GM19193 (cell line): Measurements from ENCODE around the gene TANGO2.

Experiments used
- POLR2A ChIP-seq: IDR thresholded peaks from 4 replicates; pipeline ENCODE4 v1.6.1; 2011; ENCODE audit not compliant: insufficient read depth, insufficient read length; ENCODE audit errors: extremely low read depth

The TANGO2 gene

DNA sequence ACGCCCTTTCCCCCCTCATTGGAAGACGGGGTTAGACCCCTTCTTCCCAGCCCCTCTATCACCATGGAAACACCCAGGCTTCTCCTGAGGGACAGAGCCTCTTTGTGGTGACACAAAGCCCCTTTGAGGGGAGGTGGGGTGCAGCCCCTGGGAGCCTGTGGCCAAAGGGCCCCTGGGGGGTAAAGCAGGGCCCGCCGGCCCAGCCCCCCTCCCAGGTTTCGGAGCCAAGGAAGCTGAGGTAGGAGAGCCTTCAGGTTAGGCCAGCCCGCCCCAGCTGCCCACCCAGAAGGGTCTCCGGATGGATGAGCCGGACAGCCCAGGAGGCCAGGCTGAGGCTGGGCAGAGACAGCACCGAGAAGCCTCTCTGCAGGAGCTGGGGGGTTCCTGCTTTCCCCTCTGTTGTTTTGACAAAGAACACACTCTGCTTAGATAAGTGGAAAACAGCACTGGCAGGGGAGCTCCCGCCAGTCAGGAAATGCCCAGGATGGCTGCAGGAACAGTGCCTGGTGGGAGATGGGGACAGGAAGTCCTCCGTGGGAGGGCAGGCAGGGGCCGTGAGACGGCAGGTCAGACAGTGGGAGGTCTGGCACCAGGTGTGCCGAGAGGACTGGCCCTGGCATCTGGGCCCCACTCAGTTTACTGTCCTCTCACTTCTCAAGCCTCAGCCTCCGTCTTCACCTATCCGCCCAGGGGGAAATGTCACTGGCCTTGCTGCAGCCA lies 22.5 kb upstream of the TANGO2 start:
- no peak for TF ChIP-seq POLR2A

DNA sequence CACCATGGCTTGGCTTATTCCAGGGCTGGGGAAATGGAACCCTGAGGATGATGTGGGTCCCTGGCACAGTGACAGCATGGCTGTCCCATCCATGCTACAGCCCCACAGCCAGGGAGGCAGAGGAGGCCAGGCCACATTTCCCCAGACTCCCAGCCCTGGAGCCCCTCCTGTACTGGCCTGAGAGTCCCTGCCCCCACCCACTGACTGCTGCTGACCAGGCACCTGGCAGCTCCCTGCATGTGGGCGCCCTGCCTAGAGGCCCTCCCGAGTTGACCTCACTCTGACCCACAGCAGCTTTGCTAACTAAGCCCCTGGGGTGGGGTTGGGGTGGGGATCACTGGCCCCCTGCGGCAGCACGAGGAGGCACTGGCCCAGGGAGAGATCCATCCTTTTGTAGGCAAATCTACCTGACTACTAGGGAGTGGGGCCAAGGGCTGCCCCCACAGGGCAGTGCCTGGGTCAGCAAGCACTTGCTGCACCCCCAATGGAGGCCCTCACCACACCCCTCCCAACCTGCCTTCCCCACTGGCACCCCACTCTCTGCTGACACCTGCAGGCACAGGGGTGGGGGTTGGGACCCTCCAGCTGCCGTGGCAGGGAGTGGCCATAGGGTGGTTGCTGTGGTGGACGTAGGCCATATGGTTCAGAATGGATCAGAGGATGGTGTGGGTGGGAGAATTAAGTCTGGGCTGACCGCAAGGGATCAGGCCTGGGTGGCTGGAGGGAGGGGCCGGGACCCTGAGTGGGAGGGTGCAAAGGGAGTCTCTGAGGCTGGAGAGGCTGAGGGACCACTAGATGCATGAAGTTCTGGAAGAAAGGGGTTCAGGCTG lies 21.7 kb upstream of the TANGO2 start:
- no peak for TF ChIP-seq POLR2A

DNA sequence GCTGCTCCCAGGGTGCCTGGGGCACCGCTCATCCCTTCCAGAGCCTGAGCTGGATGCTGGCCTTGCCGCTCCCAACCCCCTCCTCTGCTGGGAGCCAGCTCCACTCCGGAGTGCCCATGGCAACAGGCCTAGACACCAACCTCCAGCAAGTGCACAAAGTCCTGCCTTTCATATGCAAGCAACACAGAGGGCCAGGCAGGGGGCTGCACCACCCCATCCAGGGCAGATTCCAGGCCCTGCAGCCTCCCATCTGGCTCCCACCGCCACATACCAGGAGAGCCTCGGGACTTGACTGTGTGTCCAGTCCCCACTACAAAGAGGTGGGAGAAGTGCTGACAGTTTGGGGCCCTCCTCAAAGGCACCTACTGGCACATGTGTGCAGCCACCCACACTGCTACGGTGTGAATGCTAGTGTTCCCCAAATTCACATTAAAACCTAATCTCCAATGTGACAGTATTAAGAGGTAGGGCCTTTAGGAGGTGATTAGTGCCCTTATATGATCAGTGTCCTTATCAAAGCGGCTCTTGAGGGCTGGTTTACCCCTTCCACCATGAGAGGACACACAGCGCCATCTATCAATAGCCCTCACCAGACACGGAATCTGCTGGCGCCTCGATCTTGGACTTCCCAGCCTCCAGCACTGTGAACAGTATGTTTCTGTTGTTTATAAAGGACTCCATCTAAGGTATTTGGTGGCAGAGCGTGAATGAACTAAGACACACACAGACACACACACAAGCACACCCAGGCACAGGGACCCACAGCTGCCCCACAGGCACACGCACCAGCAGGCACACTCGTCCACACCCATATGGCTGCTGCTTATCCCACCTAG lies 20.4 kb upstream of the TANGO2 start:
- TF ChIP-seq POLR2A = no peak

DNA sequence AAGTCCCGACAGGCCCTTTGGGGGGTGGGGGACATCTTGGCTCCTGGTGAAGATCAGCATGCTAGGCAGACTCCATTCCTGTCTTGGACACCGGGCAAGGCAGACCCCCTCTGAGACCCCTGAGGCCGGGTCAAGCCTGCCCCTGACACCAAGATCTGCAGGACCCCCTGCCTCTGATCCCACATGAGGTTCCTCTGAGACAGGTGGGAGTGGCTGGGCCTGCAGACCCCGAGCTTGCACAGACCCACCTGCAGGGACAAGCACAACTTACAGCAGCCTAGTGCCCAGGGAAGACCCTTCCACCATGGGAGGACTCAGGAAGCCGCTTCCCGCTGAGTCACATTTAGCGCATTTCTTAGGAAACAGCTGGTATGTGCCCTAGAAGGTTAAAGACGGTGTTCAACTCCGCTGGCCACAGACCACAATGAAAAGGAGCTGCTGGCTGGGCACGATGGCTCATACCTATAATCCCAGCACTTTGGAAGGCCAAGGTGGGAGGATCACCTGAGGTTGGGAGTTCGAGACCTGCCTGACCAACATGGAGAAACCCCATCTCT lies 19.8 kb upstream of the TANGO2 start:
- no peak for TF ChIP-seq POLR2A

DNA sequence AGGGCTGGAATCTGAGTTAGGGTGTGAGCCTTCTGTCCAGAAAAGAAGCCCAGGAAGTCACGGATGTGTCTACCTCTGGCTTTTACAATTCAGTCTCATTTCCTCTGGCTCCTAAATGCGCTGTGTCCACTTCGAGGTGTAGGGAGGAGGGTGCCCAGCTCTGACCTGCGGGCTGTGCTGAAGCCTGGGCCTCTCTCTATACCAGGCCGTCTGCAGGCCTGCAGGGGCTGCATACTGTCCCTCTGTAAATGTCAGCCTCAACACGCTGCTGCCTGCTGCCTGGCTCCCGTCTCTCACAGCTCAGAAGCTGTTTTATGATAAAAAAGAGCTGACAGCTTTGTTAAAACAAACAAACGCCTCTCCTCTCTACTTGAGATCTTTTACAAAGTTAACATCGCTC lies 18.8 kb upstream of the TANGO2 start:
- no peak for TF ChIP-seq POLR2A

DNA sequence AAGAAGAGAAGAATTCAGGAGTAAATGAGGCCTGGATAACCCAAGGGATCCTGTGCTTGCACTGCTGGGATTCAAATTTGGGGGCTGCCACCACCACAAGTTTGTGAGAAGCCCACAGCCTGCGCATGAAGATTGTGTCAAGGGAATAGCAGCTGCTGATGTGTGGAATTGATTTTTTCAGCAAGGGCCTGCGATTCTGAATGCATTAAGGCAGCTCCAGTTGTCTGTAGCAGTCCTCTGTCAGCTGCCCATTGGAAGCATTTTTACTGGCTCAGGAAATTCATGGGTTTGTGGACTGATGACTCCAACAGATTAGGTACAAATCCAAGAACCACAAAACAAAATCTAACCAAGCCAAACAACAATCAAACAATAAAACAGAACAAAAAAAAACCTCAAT lies 18.3 kb upstream of the TANGO2 start:
- no peak for TF ChIP-seq POLR2A

DNA sequence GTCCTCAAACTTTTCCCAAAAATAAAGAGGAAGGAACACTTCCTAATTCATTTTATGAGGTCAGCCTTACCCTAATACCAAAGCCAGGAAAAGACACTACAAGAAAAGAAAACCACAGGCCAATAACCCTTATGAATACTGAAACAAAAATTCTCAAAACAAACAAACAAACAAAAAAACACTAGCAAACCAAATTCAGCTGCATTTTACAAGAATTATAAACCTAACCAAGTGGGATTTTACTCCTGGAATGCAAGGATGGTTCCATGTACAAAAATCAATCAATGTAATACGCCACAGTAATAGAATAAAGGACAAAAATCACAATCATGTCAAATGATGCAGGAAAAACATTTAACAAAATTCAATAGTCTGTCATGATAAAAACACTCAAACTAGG lies 17.6 kb upstream of the TANGO2 start:
- no peak for TF ChIP-seq POLR2A

DNA sequence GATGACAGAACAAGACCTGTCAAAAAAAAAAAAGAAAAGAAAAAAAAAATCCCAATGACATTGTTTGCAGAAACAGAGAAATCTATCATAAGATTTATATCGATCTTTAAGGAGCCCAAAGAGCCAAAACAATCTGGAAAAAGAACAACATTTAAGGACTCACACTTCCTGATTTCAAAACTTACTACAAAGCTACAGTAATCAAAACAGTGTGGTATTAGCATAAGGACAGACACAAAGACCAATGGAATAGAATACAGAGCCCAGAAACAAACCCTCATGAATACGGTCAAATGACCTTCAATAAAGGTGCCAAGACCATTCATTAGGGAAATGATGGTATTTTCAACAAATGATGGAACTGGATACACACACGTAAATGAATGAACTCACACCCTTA lies 16.4 kb upstream of the TANGO2 start:
- TF ChIP-seq POLR2A = no peak

DNA sequence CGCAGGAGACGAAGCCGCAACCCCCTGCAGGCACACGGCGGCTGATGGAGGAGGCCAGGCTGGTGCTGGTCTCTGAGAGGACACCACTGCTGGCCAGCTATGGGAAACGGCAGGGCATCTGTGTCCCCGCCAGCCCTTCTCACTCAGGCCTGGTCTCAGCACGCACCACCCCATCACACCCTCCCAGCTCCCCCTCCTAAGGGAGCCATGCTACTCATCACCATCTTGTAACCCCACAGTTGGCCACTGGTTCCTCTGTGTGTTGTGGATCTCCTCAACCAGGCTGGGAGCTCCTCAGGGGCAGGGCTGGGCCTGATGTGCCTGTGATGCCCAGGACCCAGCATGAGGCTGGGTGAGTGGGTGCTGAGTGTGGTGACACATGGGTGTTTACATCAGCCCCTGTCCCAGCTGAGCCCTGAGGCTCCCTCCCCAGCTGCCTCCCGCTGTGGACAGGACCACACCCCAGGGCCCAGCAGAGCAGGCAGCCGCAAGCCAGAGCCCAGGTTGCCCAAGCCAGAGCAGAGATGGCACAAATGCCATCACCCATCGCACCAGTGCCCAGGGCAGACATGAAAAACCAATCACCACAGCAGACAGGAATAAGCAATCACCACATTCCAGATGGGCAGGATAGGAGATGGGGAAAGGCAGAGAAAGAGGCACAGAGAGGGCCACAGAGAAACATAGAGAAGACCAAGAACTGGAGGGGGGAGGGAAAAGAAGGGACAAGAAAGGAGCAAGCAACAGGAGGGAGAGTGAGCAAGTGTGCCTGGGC lies 12.5 kb upstream of the TANGO2 start:
- no peak for TF ChIP-seq POLR2A

DNA sequence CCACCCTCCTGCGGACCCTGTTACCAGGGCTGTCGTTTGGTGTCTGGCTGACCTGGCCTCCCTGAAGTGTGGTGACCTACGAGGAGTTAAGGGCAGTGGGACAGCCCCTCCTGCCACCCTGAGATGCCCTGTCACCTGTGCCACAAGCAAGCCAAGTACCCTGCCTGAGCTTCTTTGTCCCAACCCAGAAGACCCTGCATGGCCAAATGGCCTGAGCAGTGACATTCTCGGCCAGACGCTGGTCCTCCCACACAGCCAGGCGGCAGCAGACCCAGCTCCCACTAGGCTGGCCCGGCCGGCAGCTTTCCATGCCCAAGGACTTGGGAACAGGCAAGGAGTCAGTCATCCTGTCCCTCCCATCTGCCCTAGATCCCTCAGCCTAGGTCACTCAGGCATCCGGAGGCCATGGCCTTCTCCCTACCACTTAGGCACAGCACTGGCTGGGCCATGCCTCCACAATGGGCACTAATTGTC lies 11.9 kb upstream of the TANGO2 start:
- no peak for TF ChIP-seq POLR2A

DNA sequence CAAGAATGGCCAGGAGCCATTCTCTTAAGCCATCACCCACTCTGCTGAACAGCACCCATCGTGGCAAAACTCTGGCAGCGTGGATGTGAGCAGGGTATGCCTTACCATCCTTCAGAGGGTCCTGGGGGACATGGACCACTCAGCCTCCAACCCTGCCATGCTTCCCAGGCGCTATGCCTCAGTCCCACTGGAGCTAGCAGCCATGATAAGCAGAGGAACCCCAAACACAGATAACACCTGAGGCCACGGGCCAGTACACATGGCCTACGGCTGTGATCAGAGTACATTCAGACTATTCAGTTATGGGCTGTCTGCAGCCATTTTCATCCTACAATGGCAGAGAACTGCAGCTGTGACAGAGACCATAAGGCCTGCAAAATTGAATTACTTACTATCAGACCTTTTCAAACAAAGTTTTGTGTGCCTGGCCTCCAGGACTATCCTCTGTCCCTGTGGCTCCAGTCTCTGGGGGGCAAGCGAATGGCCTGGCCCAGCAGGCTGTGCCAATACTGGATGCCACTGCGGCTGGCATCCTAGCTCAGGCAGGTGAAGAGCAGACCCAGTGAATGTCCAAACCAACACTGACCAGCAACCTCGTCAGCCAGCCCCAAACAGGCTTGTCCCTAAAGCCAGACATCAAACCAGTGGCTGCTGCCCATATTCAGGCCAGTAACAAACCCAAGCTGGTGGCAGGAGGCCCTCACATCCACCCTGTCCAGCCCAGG lies 11.2 kb upstream of the TANGO2 start:
- TF ChIP-seq POLR2A = no peak

DNA sequence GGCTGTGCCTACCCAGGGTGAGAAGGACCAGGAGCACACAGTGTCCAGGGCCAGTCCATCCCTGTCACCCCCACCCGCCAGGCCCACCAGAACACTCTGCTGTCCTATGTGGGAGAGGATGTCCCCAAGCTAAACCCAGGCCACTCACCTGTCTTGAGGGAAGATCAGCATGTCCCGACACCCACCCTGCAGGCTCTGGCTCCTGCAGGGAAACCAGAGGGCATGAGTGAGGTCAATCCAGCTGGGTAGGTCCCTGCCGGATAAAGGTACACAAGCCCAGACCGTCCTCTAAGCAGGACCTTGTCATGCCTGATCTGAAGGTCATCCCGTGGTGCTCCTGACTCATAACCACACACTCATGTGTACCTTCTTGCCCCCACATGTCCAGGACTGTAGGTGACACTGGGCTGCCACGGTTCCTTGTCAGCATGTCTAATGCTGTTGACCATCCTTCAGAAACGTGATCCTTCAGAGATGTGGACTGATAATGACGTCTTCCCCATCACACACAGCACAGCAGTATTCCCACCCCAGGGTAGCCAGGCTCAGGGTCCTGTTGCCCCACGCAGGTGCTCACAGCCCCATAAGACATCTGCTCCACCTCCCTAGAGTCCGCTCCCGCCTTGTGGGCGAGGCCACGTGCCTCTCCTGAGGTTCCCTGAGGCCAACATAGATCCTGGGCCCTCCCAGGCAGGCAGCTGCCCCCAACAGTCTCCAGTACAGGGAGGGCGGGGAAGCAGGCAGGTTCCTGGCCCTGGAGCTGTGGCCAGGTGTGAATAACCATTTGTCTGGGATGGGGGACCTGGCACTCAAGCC lies 10.4 kb upstream of the TANGO2 start:
- no peak for TF ChIP-seq POLR2A
